Measurements from ENCODE around the gene CGB2.

The CGB2 gene

DNA sequence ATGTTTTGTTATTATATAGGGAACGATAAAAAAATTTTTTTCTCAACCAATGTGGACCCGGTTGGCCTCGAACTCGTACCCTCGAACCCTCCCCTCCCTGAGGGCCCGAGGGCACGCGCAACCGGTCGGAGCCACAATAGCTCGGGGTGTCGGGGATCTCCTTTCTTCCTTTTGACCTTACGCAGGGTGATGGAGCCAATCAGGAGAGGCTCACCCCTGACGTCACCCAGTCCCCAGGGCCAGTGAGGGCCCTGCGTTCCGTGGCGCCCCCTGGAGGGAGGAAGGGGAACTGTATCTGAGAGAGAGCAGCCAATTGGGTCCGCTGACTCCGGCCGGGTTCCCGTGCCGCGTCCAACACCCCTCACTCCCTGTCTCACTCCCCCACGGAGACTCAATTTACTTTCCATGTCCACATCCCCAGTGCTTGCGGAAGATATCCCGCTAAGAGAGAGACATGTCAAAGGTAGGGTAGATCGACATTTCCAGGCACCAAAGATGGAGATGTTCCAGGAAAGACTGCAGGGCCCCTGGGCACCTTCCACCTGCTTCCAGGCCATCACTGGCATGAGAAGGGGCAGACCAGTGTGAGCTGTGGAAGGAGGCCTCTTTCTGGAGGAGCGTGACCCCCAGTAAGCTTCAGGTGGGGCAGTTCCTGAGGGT lies at the start of gene CGB2:
Gene CGB2 (plus strand): TSS at position 249 of the 660 bp plus-strand sequence. CDS start 206 bp downstream, at position 455.
- peak; percentile 47 for DNase-seq

DNA sequence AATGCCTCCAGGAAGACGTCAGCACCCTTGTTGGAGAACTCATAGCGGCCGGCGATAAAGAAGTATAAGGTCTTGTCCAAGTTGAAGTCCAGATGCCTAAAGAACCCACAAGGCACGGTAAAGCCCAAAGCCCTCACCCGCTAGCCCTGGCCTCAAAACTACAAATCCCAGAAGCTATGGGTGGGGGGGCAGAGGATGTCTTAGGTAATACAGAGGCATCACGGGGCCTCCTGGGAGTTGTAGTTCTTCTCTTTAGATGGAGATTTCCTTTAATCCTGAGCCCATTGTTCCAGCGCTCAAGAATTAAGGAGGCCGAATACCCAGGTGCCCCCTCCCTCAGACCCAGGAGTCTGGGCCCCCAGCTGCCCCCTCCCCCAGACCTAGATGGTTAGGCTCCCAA lies 49.4 kb upstream of the CGB2 start:
- DNase-seq: no peak

DNA sequence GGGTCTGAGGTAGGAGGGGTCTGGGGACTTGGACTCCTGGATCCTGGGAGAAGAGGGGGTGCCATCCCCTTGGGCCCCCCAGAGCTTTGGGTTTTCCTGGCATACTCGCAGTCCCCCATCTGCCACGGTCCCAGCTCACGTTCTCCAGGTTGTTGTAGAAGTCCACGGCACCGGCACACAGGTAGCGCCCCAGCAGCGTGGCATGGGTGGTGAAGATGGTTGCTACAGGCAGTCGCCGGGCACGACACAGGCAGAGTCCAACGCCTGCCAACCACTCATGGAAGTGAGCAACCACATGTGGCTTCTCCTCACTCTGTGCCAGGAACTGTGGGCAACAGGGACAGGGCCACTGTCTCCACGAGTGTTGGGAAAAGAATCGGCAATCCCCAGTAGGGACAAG lies 46.0 kb upstream of the CGB2 start:
- no peak for DNase-seq

DNA sequence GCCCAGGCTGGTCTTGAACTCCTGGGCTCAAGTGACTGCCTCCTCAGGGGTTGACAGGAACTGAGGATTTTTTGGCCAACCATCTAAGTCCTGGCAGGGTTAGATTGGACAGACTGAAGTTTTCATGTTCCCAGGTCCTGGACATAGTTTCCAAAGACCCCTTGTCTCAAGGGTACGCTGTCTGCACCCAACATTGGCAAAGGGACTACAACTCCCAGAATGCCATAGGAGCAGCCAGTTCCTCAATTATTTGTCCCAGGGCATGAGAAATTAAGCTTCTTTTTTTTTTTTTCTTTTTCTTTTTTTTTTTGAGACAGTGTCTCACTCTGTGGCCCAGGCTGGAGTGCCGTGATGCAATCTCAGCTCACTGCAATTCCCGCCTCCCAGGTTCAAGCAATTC lies 45.5 kb upstream of the CGB2 start:
- DNase-seq: no peak

DNA sequence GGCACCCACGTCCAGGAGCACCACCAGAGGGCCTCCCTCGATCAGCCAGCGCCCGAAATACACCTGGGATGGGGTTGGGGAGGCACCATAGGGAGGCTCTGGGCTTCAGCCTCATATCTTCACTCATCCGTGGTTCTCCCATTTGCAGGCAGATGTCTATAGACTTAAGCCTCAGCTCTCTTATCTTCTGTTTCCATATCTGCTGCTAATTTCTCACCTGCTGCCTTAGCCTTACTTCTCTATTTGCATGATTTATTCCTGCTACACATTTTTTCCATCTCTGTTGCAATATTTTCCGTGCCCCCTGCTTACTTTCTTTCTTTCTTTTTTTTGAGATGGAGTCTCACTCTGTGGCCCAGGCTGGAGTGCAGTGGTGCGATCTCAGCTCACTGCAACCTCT lies 44.4 kb upstream of the CGB2 start:
- DNase-seq: no peak

DNA sequence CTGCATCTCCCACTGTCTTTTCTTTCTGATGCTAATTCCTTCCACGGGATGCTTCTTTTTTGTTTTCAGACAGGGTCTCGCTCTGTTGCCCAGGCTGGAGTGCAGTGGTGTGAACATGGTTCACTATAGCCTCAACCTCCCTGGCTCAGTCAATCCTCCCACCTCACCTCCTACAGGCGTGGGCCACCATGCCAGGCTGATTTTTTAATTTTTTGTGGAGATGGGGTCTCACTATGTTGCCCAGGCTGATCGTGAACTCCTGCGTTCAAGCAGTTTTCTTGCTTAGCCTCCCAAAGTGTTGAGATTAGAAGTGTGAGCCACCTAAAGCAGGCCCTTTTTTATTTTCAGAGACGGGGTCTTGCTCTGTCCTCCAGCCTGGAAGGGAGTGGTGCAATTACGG lies 43.4 kb upstream of the CGB2 start:
- DNase-seq: no peak

DNA sequence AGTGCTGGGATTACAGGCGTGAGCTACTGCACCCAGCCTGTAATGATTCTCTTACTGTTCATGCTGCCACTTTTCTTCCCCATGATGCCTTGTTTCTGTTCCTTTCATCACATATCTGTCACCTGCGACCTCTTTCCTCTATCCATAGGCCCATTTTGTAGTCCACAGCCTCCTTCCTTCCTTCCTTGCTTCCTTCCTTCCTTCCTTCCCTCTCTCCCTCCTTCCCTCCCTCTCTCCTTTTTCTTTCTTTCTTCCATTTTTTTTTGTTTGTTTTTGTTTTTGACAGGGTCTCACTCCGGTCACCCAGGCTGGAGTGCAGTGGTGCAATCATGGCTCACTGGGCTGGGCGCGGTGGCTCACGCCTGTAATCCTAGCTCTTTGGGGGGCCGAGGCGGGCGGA lies 42.8 kb upstream of the CGB2 start:
- no peak for DNase-seq

DNA sequence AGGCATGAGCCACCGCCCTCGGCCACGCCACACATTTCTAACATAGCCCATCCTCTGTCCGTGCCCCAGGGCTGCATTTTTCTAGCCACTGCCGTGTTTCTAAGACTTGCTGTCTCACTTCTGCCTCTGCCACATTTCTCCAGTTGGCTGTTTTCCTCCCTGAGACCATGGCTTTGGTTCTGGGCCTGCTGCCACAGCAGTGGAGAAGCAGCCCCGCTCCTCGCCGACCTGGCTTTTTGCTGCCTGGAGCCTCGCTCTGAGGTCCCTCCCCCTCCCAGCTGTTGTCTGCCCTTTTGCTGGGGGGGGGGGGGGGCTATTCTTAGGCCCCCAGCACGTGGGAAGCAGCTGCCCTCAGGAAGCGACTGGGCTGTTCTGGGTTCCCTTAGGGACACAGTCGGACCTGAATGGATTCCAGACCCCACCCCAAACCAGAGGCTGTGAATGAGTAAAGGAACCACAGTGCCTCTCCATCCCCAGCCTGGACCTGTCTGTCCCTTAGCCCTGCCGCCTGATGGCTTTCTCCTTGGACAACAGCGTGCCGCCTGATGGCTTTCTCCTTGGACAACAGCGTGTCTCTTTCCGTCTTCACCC lies 41.9 kb upstream of the CGB2 start:
- no peak for DNase-seq

DNA sequence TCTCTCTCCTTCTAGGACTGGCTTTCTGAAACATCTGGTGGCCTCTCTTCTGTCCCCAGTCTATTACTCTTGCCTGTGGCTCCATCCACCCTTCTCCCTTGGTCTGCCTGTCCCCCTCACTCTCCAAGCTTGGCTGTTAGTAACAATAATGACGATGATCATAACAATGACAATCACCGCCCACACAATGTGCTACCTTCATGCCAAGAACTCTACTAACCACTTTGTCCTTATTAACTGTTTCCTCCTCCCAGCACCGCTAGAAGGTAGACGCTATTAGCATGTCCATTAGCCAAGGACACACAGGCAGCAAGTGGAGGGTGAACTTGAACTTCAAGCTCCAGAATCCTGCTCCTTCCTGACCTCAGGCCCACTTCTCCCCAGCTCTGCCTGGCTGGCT lies 41.3 kb upstream of the CGB2 start:
- no peak for DNase-seq

DNA sequence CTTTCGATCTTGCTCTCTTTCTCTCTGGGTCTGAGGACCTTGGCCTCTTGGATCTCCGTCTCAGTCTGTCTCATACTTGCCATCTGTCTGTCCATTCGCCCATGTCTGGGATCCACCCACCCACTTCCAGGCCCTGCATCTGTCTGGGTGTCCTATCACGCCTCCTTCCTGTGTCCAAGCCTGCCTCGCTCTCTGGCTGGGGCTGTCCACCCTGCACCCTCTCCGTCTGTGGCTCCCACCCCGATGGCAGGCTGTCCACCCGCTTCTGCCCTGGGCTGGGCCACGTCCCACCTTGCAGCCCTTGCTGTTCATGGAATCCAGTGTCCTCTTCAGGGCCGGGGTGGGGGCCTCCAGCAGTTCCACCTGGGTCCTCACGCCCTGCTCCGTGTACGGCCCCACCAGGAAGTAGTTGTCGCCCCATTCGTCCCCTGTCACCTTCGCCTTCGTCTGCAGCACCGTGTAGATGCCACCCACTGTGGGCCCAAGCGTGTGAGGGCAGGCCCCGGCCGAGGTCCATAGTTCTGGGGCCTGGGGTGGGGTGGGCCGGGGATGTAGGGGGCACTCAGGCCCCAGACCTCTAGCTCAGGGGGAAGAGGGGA lies 40.6 kb upstream of the CGB2 start:
- DNase-seq: no peak

DNA sequence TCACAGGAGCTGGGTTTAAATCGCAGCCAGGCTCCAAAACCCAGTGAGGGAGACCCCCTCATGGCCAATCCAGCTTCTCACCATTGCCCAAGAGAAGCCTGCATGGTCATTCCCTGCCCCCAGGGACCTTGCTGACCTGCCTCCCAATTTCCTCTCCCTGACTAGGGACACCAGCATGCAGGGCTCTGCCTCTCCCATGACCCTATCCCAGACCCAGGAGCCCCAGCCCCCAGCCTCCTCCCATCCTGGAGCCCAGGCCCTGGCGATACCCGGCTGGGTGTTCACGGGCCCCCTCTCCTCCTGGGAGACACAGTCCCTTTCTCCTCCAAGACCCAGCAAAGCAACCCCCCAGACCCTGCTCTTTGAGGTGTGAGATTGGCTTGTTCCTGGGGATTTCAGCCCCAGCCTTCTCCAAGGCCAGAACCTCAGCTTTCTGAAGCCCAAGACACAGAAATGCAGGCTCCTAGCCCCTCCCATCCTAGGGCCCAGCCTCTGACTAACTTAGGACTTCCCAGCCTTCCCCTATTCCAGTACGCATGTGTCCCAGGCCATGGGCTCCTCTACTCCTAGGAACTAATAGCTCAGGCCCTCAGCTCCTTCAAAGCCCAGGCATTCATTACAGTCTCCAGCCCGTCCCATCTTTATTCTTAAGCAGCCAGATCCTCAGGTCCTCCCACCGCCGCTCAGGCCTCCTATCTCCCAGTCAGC lies 39.7 kb upstream of the CGB2 start:
- DNase-seq: no peak

DNA sequence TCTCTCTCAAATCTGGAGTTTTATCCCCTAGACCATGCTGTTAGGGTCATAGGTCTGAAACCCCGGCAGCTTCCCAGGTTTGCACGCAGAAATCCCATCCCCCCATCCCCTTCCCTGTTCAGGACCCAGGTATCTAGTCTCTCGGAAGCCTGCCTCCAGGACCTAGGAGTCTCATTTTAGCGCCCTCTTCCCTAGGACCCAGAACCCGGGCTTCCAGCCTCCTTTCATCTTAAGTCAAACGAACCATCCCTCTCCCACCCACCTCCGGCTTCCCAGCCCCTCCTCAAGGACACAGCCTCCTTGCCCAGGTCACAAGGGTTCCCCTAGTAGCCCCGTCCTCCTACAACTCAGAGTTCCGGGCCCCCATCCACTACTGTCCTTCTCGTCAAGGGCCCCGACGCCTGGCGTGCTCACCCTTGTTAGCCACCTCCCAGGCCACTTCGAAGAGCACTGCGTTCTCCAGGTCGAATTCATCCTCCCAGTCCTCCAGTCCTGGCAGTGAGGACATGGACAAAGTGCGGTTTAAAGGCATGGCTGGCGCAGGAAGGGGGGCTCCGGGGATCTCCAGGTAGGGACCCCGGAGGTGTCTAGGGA lies 39.0 kb upstream of the CGB2 start:
- no peak for DNase-seq

DNA sequence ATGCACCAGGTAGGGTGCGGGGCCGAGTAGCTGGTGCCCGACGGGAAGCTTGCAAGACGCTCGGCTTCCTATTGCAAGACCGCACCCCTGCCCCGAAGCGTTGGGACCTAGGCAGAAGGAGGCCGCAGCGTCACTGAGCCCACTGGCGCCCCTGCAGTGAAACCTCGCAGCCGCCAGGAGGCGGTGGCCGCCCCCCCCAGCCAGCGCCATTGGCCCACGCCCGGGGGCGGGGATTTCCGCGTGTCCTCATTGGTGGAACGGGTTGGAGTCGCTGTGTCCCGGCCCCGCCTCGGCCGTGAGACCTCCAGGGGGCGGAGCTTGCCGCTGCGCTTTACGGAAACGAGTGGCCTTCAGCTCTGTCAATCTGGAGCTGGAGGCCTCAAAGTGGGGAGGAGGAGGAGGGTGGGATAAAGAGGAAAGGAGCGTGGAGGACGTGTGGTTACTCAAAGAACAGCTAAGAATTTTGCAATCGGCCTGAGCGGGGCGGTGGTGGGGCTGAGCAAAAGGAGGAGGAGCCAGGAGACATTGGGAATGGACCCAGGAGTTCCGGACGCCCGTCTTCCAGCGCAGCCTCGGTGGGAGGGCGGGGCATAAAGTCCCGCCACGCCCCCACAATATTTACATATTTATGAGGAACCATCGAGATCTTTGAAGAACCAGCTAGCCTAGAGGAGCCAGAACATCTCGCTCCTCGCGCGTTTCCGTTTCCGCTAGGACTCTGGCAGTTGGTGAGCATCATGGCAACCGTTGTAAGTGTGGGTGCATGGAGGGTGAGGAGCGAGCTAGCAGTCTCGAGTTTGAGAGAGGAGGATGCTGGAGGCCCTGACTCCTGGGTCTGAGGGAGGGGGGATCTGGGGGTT lies 38.3 kb upstream of the CGB2 start, which contains the start of the genes GYS1 and RUVBL2:
Gene GYS1 (minus strand): TSS at position 135 of the 860 bp plus-strand sequence. CDS start 197 bp downstream, outside the sequence.
Gene RUVBL2 (plus strand): TSS at position 713 of the 860 bp plus-strand sequence. CDS start 25 bp downstream, at position 738.
- DNase-seq: peak; percentile 99

DNA sequence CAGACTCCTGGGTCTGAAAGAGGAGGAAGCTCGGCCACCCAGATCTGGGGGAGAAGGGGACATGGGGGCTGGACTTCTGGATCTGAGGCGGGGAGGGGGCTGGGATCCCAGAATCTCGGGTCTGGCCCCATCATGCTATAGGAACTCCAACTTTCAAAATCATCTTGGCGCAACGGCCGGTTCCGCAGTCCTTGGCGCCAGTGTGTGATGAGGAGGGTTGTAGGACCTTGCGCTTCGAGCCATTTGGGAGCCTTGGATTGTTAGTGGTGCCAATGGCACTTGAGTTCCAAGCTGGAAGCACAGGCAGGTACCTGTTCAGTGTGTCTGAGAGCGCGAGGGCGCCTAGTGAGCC lies 37.7 kb upstream of the CGB2 start:
- DNase-seq: no peak

DNA sequence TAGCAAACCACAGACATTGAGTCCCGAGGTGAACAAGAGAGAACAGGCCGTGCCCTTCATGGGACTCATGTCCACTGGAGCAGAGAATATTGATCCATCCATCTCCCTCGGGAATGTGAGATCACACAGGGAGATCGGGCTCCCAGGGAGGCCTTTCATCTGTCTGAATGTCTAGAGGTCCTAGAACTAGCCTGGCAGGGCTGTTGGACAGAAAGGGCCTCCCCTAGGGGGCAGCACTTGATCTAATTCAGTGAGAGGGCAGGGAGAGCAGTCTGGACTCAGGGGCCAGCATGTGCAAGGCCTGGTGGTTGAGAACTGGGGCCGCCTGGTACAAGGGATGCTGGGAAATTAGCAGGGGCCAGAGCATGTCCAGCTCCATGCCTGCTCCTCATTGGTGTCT lies 33.7 kb upstream of the CGB2 start:
- peak; percentile 50 for DNase-seq

DNA sequence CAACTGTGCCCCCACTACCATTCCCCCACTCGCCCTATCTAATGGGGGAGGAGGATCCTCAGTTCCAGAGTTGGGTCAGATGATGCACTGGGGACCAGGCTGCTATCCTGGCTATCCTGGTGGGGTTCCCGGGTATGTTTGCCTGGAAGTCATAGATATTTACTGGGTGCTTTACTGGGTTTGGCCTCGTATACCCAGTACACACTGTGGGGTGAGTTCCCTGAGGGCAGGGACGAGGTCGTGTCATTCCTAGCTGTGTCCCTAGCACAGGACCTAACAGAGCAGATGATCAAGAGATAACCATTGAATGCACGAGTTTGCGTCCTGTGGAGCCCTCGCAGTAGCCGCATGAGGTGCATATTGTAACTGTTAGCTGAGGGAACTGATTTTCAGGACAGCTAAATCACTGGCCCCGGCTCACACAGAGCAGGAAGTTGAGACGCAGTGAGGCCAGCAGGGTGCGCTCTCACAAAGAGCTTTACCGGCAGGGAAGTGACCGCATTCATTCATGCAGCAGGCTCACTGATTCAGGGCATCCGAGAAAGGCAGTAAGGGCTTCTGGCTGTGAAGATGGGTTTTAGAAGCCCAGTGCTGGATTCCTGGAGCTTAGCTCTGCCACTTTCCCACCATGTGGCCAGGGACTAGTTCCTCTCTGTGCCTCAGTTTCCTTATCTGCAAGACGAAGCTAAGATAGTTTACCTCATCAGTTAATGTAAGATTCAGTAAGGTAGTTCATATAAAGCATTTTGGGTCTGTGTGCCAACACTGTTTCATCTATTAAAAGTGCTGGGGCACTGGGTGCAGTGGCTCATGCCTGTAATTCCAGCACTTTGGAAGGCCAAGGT lies 32.0 kb upstream of the CGB2 start:
- DNase-seq: peak; percentile 54

DNA sequence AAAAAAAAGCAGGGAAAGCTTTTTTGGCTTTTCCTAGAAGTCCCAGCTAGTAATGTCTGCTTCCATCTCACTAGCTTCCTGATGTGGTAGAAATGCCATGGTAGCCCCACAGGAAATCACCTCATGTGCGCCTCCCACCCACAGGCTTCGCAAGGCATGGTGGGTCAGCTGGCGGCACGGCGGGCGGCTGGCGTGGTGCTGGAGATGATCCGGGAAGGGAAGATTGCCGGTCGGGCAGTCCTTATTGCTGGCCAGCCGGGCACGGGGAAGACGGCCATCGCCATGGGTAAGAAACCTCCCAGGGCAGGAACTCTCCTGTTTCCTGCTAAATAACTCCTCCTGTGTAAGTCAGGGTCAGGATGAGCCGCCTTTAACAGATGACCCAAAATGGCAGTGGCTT lies 27.6 kb upstream of the CGB2 start:
- no peak for DNase-seq

DNA sequence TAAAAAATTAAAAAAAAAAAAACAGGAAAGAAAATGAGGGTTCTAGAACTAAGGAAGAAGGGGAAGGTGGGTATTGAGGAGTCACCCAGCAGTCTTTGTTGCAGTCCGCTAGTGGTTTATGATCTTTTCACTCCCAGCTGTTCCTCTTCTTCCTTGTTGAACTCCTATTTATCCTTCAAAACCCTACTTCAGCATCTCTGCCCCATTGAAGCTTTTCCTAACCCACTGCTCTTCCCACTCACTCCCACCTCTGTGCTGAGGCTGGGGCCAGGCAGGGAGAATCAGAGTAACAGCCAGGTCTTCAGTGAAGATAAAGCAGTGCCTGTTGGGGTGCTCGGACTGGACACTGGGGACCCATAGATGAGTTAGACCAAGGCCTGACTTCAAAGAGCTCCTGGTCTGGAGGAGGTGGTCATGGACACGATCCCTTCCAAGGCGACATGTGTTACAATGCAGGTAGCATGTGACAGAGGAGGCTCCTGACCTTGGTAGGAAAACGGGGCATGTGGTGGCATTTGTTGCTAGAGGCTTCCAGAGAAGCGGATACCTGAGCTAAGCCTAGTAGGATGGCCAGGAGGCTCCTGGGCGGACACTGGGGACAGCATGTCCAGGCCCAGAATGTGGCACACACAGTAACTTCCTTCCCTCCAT lies 26.6 kb upstream of the CGB2 start:
- DNase-seq: no peak

DNA sequence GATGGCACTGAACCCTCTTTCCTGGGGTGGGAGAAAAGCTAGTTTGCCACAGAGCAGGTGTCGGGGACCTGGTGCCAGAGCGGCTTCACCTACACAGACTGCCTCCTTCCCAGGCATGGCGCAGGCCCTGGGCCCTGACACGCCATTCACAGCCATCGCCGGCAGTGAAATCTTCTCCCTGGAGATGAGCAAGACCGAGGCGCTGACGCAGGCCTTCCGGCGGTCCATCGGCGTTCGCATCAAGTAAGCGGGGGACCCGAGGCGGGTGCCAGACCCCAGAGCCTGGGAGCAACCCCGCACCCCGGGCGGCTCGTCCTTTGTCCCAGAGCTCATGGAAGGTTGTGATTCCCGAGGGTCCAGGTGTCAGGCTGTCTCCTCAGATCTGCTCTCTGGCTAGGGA lies 24.8 kb upstream of the CGB2 start:
- no peak for DNase-seq

DNA sequence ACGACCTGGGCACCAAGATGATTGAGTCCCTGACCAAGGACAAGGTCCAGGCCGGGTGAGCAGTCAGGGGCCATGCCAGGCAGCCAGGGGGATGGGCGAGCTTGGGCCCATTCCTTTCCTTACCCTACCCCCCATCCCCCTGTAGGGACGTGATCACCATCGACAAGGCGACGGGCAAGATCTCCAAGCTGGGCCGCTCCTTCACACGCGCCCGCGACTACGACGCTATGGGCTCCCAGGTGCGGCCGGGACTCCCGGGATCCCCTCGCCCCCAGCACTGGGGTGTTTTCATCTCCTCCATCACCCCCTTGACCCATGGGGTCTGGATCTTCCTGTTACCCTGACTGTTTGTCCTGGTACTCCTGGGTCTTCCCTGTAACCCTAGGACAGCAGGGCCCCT lies 21.9 kb upstream of the CGB2 start:
- no peak for DNase-seq

DNA sequence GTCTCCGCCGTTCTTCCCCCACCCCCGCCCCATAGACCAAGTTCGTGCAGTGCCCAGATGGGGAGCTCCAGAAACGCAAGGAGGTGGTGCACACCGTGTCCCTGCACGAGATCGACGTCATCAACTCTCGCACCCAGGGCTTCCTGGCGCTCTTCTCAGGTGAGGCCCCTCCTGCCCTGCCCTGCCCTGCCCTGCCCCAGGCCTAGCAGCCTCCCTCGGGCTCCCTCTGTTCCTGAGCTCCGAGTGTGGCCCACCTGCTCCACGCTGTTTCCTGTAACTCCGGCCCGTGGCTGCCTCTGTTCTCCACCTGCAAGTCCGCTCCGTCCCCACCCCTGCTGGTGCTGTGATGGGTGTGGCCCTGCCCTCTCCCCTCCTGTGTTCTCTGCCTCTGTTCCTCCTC lies 21.2 kb upstream of the CGB2 start:
- DNase-seq: no peak
